Measurements from ENCODE around the gene CMTM4. TPM values are rescaled to one million over a fixed set of nuclear protein-coding genes. Genes with fewer than 3 reads are reported as not detected.

CMTM4 gene
- total and polyA plus RNA-seq, 7 donors = 6.1 to 65.1 (median 12.5) TPM

GRCh38 chr16:66620429-66620795 lies 76.1 kb downstream of the CMTM4 start:
- intact Hi-C loops (cut with DNase I) = no loop called here
- Histone ChIP-seq H3K4me1 (peaks cover 0 to 16% (median 13%) of the 10 kb centered on the region in 4 donors), H3K27me3 (no peaks in the 10 kb centered on the region), H3K4me3 (no peak overlapping the region), H3K9me3 (no peaks in the 10 kb centered on the region), H3K36me3 (peaks cover 0 to 22% (median 0%) of the 10 kb centered on the region in 4 donors), H3K27ac (no peak overlapping the region)
- no peak for TF ChIP-seq EP300 (IDR thresholded peaks at IDR 0.05)
- TF ChIP-seq POLR2A (IDR thresholded peaks at IDR 0.05) = no peak
- TF ChIP-seq CTCF (IDR thresholded peaks at IDR 0.05) = no peak
- no peak for TF ChIP-seq POLR2AphosphoS5 (IDR thresholded peaks at IDR 0.05)
- WGBS, 2 donors = 88 to 93% methylated on average over 8 of the region's 8 CpGs
- DNase-seq = no peak

- H3K4me1 ChIP-seq = peaks cover 0 to 16% (median 13%) of the 10 kb centered on the region in 4 donors
- peaks cover 0 to 22% (median 0%) of the 10 kb centered on the region in 4 donors for H3K36me3 ChIP-seq
- 74 to 75% methylated on average over 12 of the region's 12 CpGs for WGBS, 2 donors
- no peaks in the 10 kb centered on the region for H3K9me3 ChIP-seq
- TF ChIP-seq CTCF (IDR thresholded peaks at IDR 0.05) = no peak
- TF ChIP-seq POLR2AphosphoS5 (IDR thresholded peaks at IDR 0.05) = no peak
- TF ChIP-seq POLR2A (IDR thresholded peaks at IDR 0.05) = no peak
- no peak overlapping the region for H3K4me3 ChIP-seq
- intact Hi-C loops (cut with DNase I) = no loop called here
- no peaks in the 10 kb centered on the region for H3K27me3 ChIP-seq
- no peak overlapping the region for H3K27ac ChIP-seq
- no peak for DNase-seq
Observed at GRCh38 chr16:66619534-66620428, 76.8 kb downstream of the CMTM4 start.

GRCh38 chr16:66618588-66619375 lies 77.8 kb downstream of the CMTM4 start:
- no peaks in the 10 kb centered on the region for H3K27me3 ChIP-seq
- no peak for TF ChIP-seq EP300 (IDR thresholded peaks at IDR 0.05)
- TF ChIP-seq CTCF (IDR thresholded peaks at IDR 0.05) = no peak
- TF ChIP-seq POLR2A (IDR thresholded peaks at IDR 0.05) = no peak
- no peak for TF ChIP-seq POLR2AphosphoS5 (IDR thresholded peaks at IDR 0.05)
- H3K36me3 ChIP-seq = peaks cover 0 to 30% (median 0%) of the 10 kb centered on the region in 4 donors
- peaks cover 0 to 16% (median 13%) of the 10 kb centered on the region in 4 donors for H3K4me1 ChIP-seq
- WGBS, 2 donors = 80 to 84% methylated on average over 10 of the region's 10 CpGs
- intact Hi-C loops (cut with DNase I) = no loop called here
- DNase-seq = no peak
- H3K9me3 ChIP-seq = no peaks in the 10 kb centered on the region
- peak overlapping the region in 3 of 4 donors; percentile 0 to 57 (median 50) for H3K27ac ChIP-seq
- H3K4me3 ChIP-seq = no peak overlapping the region

- Histone ChIP-seq H3K4me3 (no peak overlapping the region), H3K27me3 (no peaks in the 10 kb centered on the region), H3K4me1 (peaks cover 0 to 16% (median 13%) of the 10 kb centered on the region in 4 donors), H3K9me3 (no peaks in the 10 kb centered on the region), H3K27ac (no peak overlapping the region), H3K36me3 (peaks cover 0 to 33% (median 5%) of the 10 kb centered on the region in 4 donors)
- no peak for TF ChIP-seq POLR2A (IDR thresholded peaks at IDR 0.05)
- TF ChIP-seq CTCF (IDR thresholded peaks at IDR 0.05) = no peak
- no peak for TF ChIP-seq EP300 (IDR thresholded peaks at IDR 0.05)
- TF ChIP-seq POLR2AphosphoS5 (IDR thresholded peaks at IDR 0.05) = no peak
- intact Hi-C loops (cut with DNase I) = no loop called here
- 75 to 81% methylated on average over 7 of the region's 7 CpGs for WGBS, 2 donors
- no peak for DNase-seq
Observed at GRCh38 chr16:66617728-66618127, 78.8 kb downstream of the CMTM4 start.

All from sigmoid colon (tissue), 7 donors.